SK-N-SH (cell line): Measurements from ENCODE around the gene ABCC4. TPM values are rescaled to one million over a fixed set of nuclear protein-coding genes. Genes with fewer than 3 reads are reported as not detected.
"Not testable (repeated sequence)": the region's sequence is repeated elsewhere in the genome, so short reads cannot be mapped to it uniquely, and the experiment has no call there.

Source experiments
- CTCF ChIA-PET: fragments of 300-600, 350-600 bp; formaldehyde crosslinking; extraction: SDS; loops from one replicate; lab custom pipeline; 2021; lab: Yijun Ruan, JAX
- POLR2A ChIA-PET: fragments of 350-600 bp; sonication (Branson Sonifier 250); formaldehyde crosslinking; extraction: SDS; loops from one replicate; lab custom pipeline; 2020; ENCODE audit warnings: antibody characterized with exemption, inconsistent platforms; lab: Yijun Ruan, JAX
- DNase-seq: peaks from one replicate; pipeline ENCODE4 v3.0.0; 2012
- H2AFZ ChIP-seq: fragments of 200-600 bp; sonication (generic); 2 replicates; pipeline ENCODE4 v1.8.1; 2016; ENCODE audit warnings: antibody characterized with exemption, mild to moderate bottlenecking, low read depth
- H3F3A ChIP-seq: fragments of 200-600 bp; sonication (generic); replicated peaks from 2 replicates; pipeline ENCODE3; 2016; ENCODE audit warnings: antibody characterized with exemption, mild to moderate bottlenecking; ENCODE audit not compliant: insufficient read depth
- H3K27ac ChIP-seq, 2 experiments: fragments of 200-500 bp in 1 of 2; fragments of 200-600 bp in 1 of 2; sonication (Bioruptor generic) in 1 of 2; sonication (generic), shearing (Covaris generic) in 1 of 2; 2 replicates each; pipeline versions ENCODE4 v1.5.1 to v1.6.1; 2014 to 2016; ENCODE audit warnings: low read depth in 2 of 2, inconsistent platforms in 1 of 2, low read length in 1 of 2, mild to moderate bottlenecking in 1 of 2, mixed read lengths in 1 of 2
- H3K27me3 ChIP-seq: fragments of 200-600 bp; sonication (generic), shearing (Covaris generic); 2 replicates; pipeline ENCODE4 v1.6.1; 2016; ENCODE audit warnings: mixed run types; ENCODE audit not compliant: insufficient read depth
- H3K36me3 ChIP-seq, 2 experiments: fragments of 200-500 bp in 1 of 2; fragments of 200-600 bp in 1 of 2; sonication (Bioruptor generic) in 1 of 2; sonication (generic) in 1 of 2; replicated peaks in 1 of 2; 2 replicates each; pipeline versions ENCODE3 to v1.5.1; 2014 to 2016; ENCODE audit warnings: low read length in 1 of 2, mild to moderate bottlenecking in 1 of 2; ENCODE audit not compliant: insufficient read depth in 2 of 2, control insufficient read depth in 1 of 2
- H3K4me1 ChIP-seq, 2 experiments: fragments of 200-500 bp in 1 of 2; fragments of 200-600 bp in 1 of 2; sonication (Bioruptor generic) in 1 of 2; sonication (generic), shearing (Covaris generic) in 1 of 2; 2 replicates each; pipeline versions ENCODE4 v1.5.1 to v1.6.1; 2014 to 2016; ENCODE audit warnings: low read depth in 1 of 2, low read length in 1 of 2, mixed run types in 1 of 2; ENCODE audit not compliant: insufficient read depth in 2 of 2, control insufficient read depth in 1 of 2
- H3K4me2 ChIP-seq: fragments of 200-600 bp; sonication (generic), shearing (Covaris generic); 2 replicates; pipeline ENCODE4 v1.6.1; 2017; ENCODE audit warnings: mixed run types
- H3K4me3 ChIP-seq, 2 experiments: fragments of 200-500 bp in 1 of 2; fragments of 200-600 bp in 1 of 2; sonication (Bioruptor generic) in 1 of 2; sonication (generic), shearing (Covaris generic) in 1 of 2; 2 replicates each; pipeline versions ENCODE4 v1.5.1 to v1.8.1; 2014 to 2016; ENCODE audit warnings: low read depth in 2 of 2, inconsistent platforms in 1 of 2, low read length in 1 of 2, mild to moderate bottlenecking in 1 of 2, mixed read lengths in 1 of 2, moderate library complexity in 1 of 2
- H3K79me2 ChIP-seq: fragments of 200-600 bp; sonication (generic); 2 replicates; pipeline ENCODE4 v1.8.1; 2017; ENCODE audit warnings: mild to moderate bottlenecking; ENCODE audit not compliant: insufficient read depth
- H3K9ac ChIP-seq: fragments of 200-600 bp; sonication (generic); 2 replicates; pipeline ENCODE4 v1.6.1; 2017; ENCODE audit warnings: mixed run types
- H3K9me2 ChIP-seq: fragments of 200-600 bp; sonication (generic); 2 replicates; pipeline ENCODE4 v1.6.1; 2017; ENCODE audit warnings: mixed run types
- H3K9me3 ChIP-seq: fragments of 200-600 bp; sonication (generic); 2 replicates; pipeline ENCODE4 v1.6.1; 2017; ENCODE audit warnings: mixed run types, mild to moderate bottlenecking, moderate library complexity
- H4K20me1 ChIP-seq: fragments of 200-600 bp; sonication (generic); 2 replicates; pipeline ENCODE4 v1.6.1; 2017; ENCODE audit warnings: mild to moderate bottlenecking, mixed run types; ENCODE audit not compliant: insufficient read depth
- CTCF ChIP-seq: fragments of 200-600 bp; sonication (generic); IDR thresholded peaks from 2 replicates; pipeline ENCODE4 v1.6.1; 2017; ENCODE audit warnings: antibody characterized with exemption, mild to moderate bottlenecking, moderate library complexity
- RAD21 ChIP-seq: IDR thresholded peaks from 2 replicates; pipeline ENCODE4 v1.6.1; 2012; ENCODE audit warnings: mild to moderate bottlenecking, low read length
- RCOR1 ChIP-seq: fragments of 150-350 bp; IDR thresholded peaks from 2 replicates; pipeline ENCODE4 v1.6.1; 2017; ENCODE audit warnings: antibody characterized with exemption, low read length
- RXRA ChIP-seq: IDR thresholded peaks from 2 replicates; pipeline ENCODE4 v1.4.0; 2012; ENCODE audit warnings: low read depth, mild to moderate bottlenecking, borderline replicate concordance
- SMC3 ChIP-seq: IDR thresholded peaks from 2 replicates; pipeline ENCODE4 v1.6.1; 2012; ENCODE audit warnings: low read depth, low read length, improper control_type of control experiment
- TEAD4 ChIP-seq: IDR thresholded peaks from 2 replicates; pipeline ENCODE4 v1.4.0; 2012; ENCODE audit warnings: mild to moderate bottlenecking, borderline replicate concordance; ENCODE audit not compliant: insufficient read depth
- WGBS: methylation state at CpG from one replicate; pipeline ENCODE4 v1.1.6; 2017; ENCODE audit warnings: low lambda C conversion rate; 5-methylcytosine and 5-hydroxymethylcytosine counted together
- polyA plus RNA-seq, 3 experiments: library from polyadenylated mRNA; depleted of rRNA; stranded (reverse); fragments of >200 nt; gene quantifications; 2 replicates each; pipeline ENCODE4 v1.2.3, GENCODE V29; 2012

ABCC4 gene
- polyA plus RNA-seq, 1 of the 3 experiments (the other 2 are of a cell fraction), result 7.8 TPM

GRCh38 chr13:95192998-95193397 lies 108.3 kb downstream of the ABCC4 start:
- no peak overlapping the region for H3K27ac ChIP-seq
- H2AFZ ChIP-seq, result no peak overlapping the region
- H3K27me3 ChIP-seq, result no peaks in the 10 kb centered on the region
- H3K4me1 ChIP-seq, result no peaks in the 10 kb centered on the region; a peak in 1 of 4 replicates
- DNase-seq, result no peak
- ChIA-PET POLR2A (no interaction called here), CTCF (interaction anchor here (1.7 to 8.6 kb wide), 10 partner anchors 8 to 285 kb away, joined by 5 to 465 read pairs (median 16); no protein-coding TSS in a partner anchor)
- no peaks in the 10 kb centered on the region for H3K9me2 ChIP-seq
- no peak overlapping the region for H3K4me3 ChIP-seq
- no peaks in the 10 kb centered on the region for H3K79me2 ChIP-seq
- H3K36me3 ChIP-seq, result peaks cover 3% of the 10 kb centered on the region in 2 experiments
- H4K20me1 ChIP-seq, result no peaks in the 10 kb centered on the region
- H3K9me3 ChIP-seq, result no peaks in the 10 kb centered on the region
- no peak overlapping the region for H3K9ac ChIP-seq
- no peak overlapping the region for H3K4me2 ChIP-seq
- TF ChIP-seq RCOR1, result no peak
- 87% methylated on average over 2 of the region's 7 CpGs for WGBS
- no peaks in the 10 kb centered on the region for H3F3A ChIP-seq

- POLR2A ChIA-PET, result not testable (repeated sequence)
Measured at GRCh38 chr13:95192564-95192945, 108.7 kb downstream of the ABCC4 start.

GRCh38 chr13:95191821-95192563 lies 109.3 kb downstream of the ABCC4 start:
- H3K9me3 ChIP-seq, result no peaks in the 10 kb centered on the region
- TF ChIP-seq SMC3, result peak; percentile 93
- TF ChIP-seq RAD21, result peak; percentile 91
- TF ChIP-seq RXRA, result no peak
- TF ChIP-seq TEAD4, result no peak
- peak; percentile 97 for TF ChIP-seq CTCF
- 54% methylated on average over 8 of the region's 9 CpGs for WGBS
- H4K20me1 ChIP-seq, result no peaks in the 10 kb centered on the region
- no peaks in the 10 kb centered on the region; a peak in 1 of 4 replicates for H3K4me1 ChIP-seq
- H3K9ac ChIP-seq, result no peak overlapping the region
- H3K27ac ChIP-seq, result no peak overlapping the region
- no peak overlapping the region for H2AFZ ChIP-seq
- H3F3A ChIP-seq, result no peaks in the 10 kb centered on the region
- H3K9me2 ChIP-seq, result no peaks in the 10 kb centered on the region
- ChIA-PET CTCF (interaction anchor here (0.5 to 8.6 kb wide), 58 partner anchors 9 to 642 kb away, joined by 3 to 465 read pairs (median 4); no protein-coding TSS in a partner anchor), POLR2A (interaction anchor here (0.6 to 0.8 kb wide), 2 partner anchors 110 to 198 kb away, joined by 3 to 6 read pairs; no protein-coding TSS in a partner anchor)
- DNase-seq, result peak; percentile 77
- H3K27me3 ChIP-seq, result no peaks in the 10 kb centered on the region
- H3K4me3 ChIP-seq, result no peak overlapping the region; a peak in 1 of 4 replicates
- H3K79me2 ChIP-seq, result no peaks in the 10 kb centered on the region
- H3K36me3 ChIP-seq, result peaks cover 3 to 4% of the 10 kb centered on the region in 2 experiments
- no peak overlapping the region for H3K4me2 ChIP-seq

More at GRCh38 chr13:95192564-95192945, 108.7 kb downstream of the ABCC4 start:
- not testable (repeated sequence) for DNase-seq, H3K4me3 ChIP-seq, H3K79me2 ChIP-seq, H3K4me1 ChIP-seq, H3K36me3 ChIP-seq, H3K4me2 ChIP-seq, H3F3A ChIP-seq, H3K9me3 ChIP-seq, H3K27ac ChIP-seq, H4K20me1 ChIP-seq, H2AFZ ChIP-seq, H3K27me3 ChIP-seq, H3K9me2 ChIP-seq, H3K9ac ChIP-seq
- 94% methylated on average over 4 of the region's 5 CpGs for WGBS
- CTCF ChIA-PET, result interaction anchor here (0.9 to 8.6 kb wide), 29 partner anchors 8 to 642 kb away, joined by 3 to 465 read pairs (median 5); no protein-coding TSS in a partner anchor
